SH-SY5Y (cell line): ENCODE results near the gene PRUNE1.

Experiments
- GATA2 ChIP-seq: IDR thresholded peaks from 2 replicates; pipeline ENCODE4 v1.6.1; 2011; ENCODE audit warnings: mild to moderate bottlenecking, low read depth, low read length
- GATA3 ChIP-seq: IDR thresholded peaks from 2 replicates; pipeline ENCODE4 v1.6.1; 2011; ENCODE audit warnings: low read depth, mild to moderate bottlenecking, low read length, moderate library complexity

DNA sequence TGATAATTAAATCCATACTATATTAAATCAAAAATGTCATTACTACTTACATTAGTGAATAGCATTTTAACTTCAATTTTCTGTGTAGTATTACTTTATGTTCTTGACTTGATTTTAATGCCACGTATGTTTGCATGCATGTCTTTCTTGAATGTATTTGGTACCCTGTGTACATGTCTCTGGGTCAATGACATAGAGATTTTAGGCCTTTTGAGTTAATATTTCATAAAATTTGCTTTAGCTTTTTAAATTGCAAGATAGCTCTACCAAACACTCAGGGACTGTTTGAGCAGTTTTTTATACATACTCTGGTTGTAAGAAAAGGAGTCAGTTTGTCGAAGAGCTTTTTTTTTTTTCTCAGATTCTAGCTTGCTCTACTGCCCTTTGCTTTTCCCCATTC is 53.5 kb downstream of the PRUNE1 start:
- TF ChIP-seq GATA2 (no peak), GATA3 (no peak)
